Measurements from ENCODE around the gene RHBDL2. TPM values are rescaled to one million over a fixed set of nuclear protein-coding genes. Genes with fewer than 3 reads are reported as not detected.

RHBDL2 gene
- total RNA-seq, 2 donors from 2014 or later, result not detected

DNA sequence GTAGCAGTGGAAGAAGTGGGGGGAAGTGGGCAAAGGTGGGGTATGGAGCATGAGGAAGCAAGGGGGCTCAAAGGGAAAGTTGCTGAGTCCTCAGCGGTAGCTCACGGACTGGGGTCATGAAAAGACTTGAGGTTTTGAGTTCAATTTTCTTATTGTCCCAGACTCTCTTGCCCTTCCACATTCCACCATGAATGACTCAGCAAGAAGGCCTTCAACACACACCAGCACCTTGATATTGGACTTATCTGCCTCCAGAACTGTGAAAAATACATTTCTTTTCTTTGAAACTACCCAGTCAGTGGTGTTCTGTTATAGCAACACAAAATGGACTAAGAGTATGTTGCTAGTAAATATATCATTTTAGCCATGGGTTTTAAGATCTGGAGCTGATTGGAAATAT lies 17.3 kb upstream of the RHBDL2 start:
- no peak overlapping the region for H3K27ac Mint-ChIP-seq
- no peaks in the 10 kb centered on the region for H3K27me3 Mint-ChIP-seq
- no peaks in the 10 kb centered on the region for H3K9me3 ChIP-seq (ENCODE audit: control insufficient read depth, low read length, poor library complexity, severe bottlenecking)
- peaks cover 11% of the 10 kb centered on the region for H3K4me1 Mint-ChIP-seq
- DNase-seq (no peak), ATAC-seq (no peak)
- no peaks in the 10 kb centered on the region for H3K36me3 Mint-ChIP-seq (ENCODE audit: low read depth)
- H3K4me3 Mint-ChIP-seq, result no peak overlapping the region

DNA sequence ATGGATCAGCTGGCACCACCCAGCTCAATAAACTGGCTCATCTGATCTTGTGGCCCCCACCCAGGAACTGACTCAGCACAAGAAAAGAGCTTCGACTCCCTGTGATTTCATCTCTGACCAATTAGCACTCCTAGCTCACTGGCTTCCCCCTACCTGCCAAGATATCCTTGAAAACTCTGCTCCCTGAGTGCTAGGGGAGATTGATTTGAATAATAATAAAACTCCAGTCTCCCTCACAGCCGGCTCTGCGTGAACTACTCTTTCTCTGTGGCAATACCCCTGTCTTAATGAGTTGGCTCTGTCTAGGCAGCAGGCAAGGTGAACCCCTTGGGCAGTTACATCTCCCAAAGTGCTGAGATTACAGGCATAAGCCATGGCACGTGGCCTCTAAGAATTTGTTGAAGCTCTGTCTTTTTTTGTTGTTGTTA lies 11.8 kb upstream of the RHBDL2 start:
- ATAC-seq, result no peak
- Mint-ChIP-seq H3K27ac (no peak overlapping the region), H3K4me3 (no peak overlapping the region)

DNA sequence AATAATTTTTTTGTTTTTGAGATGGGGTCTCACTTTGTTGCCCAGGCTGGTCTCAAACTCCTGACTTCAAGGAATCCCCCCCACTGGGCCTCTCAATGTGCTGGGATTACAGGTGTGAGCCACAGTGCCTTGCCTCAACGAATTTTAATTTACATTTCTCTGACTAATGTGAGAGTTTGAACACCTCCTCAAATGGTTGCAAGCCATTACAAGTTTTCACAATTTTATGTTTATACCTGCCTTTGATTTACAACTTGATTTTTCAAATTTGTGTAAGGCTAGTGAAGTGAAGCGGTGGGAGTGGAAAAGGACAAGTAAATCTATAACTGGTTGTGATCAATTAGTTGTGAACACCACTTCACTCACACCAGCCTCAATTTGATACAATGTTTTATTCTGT lies 8.9 kb upstream of the RHBDL2 start:
- Mint-ChIP-seq H3K27ac (no peak overlapping the region), H3K36me3 (ENCODE audit: low read depth) (no peaks in the 10 kb centered on the region)
- no peak for ATAC-seq

More for the DNA sequence above, 11.8 kb upstream of the RHBDL2 start:
- no peaks in the 10 kb centered on the region for H3K36me3 Mint-ChIP-seq (ENCODE audit: low read depth)
- no peaks in the 10 kb centered on the region for H3K9me3 ChIP-seq (ENCODE audit: control insufficient read depth, low read length, poor library complexity, severe bottlenecking)
- H3K4me1 Mint-ChIP-seq, result peaks cover 7% of the 10 kb centered on the region
- no peaks in the 10 kb centered on the region for H3K27me3 Mint-ChIP-seq
- no peak for DNase-seq

DNA sequence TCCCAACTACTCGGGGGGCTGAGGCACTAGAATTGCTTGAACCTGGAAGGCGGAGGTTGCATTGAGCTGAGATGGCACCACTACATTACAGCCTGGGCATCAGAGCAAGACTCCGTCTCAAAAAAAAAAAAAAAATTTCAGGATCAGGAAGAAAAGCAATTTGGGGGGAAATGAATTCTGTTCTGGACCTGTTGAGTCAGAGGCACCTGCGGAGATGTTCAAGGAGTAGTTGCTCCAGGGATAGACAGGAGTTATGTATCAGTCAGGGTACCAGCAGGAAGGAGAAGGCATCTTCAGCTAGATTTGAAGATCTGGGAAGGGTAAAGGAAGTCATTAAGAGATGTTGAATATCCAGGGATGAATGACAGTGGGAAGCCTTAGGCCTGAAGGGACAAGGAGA lies 2.9 kb upstream of the RHBDL2 start:
- Mint-ChIP-seq H3K27me3 (peaks cover 13% of the 10 kb centered on the region), H3K4me3 (no peak overlapping the region), H3K27ac (no peak overlapping the region), H3K4me1 (peaks cover 5% of the 10 kb centered on the region), H3K36me3 (ENCODE audit: low read depth) (peaks cover 3% of the 10 kb centered on the region)
- DNase-seq (no peak), ATAC-seq (no peak)
- H3K9me3 ChIP-seq (ENCODE audit: control insufficient read depth, low read length, poor library complexity, severe bottlenecking), result no peaks in the 10 kb centered on the region

More for the DNA sequence above, 8.9 kb upstream of the RHBDL2 start:
- H3K9me3 ChIP-seq (ENCODE audit: control insufficient read depth, low read length, poor library complexity, severe bottlenecking), result no peaks in the 10 kb centered on the region
- no peak for DNase-seq
- Mint-ChIP-seq H3K4me3 (no peak overlapping the region), H3K27me3 (no peaks in the 10 kb centered on the region), H3K4me1 (peaks cover 7% of the 10 kb centered on the region)

DNA sequence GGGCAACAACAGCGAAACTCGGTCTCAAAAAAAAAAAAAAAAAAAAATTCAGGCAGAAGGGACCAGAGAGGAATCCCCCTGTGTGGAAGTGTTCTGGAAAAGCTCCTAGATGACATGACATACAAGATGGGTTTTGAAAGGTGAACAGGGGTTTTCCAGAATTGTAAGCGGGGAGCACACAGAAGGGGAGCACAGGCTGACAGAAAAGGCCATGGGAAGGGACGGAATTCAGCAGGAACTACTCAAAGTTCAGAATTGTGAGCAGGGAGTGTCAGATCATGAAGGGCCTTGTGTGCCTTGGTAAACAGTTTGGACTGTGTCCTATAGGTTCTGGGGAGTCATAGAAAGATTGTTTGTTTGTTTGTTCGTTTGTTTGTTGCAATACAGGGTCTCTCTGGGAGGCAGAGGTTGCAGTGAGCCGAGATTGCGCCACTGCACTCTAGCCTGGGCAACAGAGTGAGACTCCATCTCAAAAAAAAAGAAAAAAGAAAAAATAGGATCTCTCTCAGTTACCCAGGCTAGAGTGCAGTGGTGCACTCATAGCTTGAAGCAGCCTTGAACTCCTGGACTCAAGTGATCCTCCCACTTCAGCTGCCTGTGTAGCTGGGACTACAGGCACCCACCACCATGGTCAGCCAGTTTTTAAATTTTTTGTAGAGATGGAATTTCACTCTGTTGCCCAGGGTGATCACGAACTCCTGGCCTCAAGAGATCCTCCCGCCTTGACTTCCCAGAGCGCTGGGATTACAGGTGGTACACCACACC lies 1.2 kb upstream of the RHBDL2 start:
- Mint-ChIP-seq H3K27ac (no peak overlapping the region), H3K4me3 (no peak overlapping the region), H3K27me3 (peaks cover 13% of the 10 kb centered on the region), H3K36me3 (ENCODE audit: low read depth) (peaks cover 3% of the 10 kb centered on the region), H3K4me1 (peaks cover 5% of the 10 kb centered on the region)
- H3K9me3 ChIP-seq (ENCODE audit: control insufficient read depth, low read length, poor library complexity, severe bottlenecking), result no peaks in the 10 kb centered on the region
- ATAC-seq (no peak), DNase-seq (no peak)

DNA sequence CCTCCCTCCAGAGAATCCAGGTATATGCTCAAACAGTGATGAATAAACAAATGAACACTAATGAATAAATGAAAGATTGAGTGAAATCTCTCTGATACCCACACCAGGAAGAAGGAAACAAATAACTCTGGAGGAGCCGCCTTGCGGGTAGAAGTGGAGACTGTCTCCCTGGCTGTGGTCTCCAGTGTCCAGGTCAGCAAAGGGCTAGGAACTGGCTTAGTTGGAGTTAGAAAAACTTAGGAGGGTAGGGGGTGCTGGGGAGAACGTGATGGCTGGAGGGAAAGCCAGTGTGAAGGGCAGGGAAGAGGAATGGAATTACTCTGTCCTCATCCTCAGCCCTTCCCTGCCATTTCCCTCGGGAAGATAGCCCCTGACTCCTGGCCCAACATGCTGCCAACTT lies 537 bp downstream of the RHBDL2 start:
- peaks cover 5% of the 10 kb centered on the region for H3K4me1 Mint-ChIP-seq

DNA sequence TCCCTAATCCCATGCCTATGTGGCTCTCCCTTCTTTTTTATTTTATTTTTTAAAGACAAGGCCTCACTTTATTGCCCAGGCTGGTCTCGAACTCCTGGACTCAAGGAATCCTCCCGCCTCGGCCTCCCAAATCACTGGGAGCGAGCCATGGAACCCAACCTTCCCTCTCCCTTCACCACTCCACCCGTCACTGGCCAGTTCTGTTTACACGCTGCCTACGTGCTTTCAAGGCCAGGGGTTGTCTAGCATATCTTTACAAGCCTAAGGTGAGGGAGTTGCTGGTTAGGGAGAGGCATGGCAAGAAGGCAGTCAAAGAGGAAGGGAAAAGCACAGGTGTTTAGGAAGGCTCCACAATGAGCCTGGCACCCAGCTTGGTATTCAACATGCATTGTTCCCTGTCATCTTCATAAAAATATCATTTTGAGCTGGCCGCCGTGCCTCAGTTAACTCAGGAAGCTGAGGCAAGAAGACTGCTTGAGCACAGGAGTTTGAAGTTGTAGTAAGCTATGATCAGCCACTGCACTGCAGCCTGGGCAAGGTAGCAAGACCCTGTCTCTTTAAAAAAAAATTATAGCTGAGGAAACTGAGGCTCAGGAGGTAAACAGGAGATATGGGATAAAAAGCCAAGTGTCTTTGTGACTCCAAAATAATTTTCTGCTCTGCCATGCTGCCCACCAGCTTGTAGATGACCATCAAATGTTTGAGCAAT lies 1.1 kb downstream of the RHBDL2 start:
- no peaks in the 10 kb centered on the region for H3K9me3 ChIP-seq (ENCODE audit: control insufficient read depth, low read length, poor library complexity, severe bottlenecking)
- H3K4me1 Mint-ChIP-seq, result peaks cover 5% of the 10 kb centered on the region
- peaks cover 3% of the 10 kb centered on the region for H3K36me3 Mint-ChIP-seq (ENCODE audit: low read depth)
- DNase-seq (no peak), ATAC-seq (no peak)
- H3K4me3 Mint-ChIP-seq, result no peak overlapping the region
- no peak overlapping the region for H3K27ac Mint-ChIP-seq
- peaks cover 13% of the 10 kb centered on the region for H3K27me3 Mint-ChIP-seq

More for the DNA sequence above, 537 bp downstream of the RHBDL2 start:
- Mint-ChIP-seq H3K4me3 (no peak overlapping the region), H3K27ac (no peak overlapping the region), H3K27me3 (peaks cover 13% of the 10 kb centered on the region), H3K36me3 (ENCODE audit: low read depth) (peaks cover 3% of the 10 kb centered on the region)
- ATAC-seq (no peak), DNase-seq (no peak)
- H3K9me3 ChIP-seq (ENCODE audit: control insufficient read depth, low read length, poor library complexity, severe bottlenecking), result no peaks in the 10 kb centered on the region

DNA sequence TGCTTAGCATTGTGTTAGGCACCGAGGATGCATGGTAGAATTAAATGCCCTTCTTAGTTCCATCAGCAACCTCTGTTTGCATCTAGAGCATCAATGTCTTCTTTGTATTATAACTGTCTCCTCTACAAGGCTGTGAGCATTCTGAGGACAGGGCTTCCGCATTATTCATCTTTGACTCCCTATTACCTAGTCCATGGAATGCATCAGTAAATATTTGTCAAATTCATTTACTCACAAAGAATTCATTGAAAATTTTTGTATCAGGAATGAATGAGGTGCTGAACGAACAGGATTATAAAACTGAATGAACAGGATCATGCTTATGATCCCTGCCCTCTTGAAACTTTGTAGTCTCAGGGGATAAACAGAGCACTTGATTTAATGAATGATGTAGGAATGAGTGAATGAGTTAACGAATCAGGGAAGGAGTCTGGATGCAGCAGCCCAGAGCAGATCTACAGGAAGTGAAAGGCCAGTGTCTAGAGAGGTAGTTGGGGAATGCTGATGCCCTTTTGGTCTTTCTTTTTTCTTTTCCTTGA lies 2.8 kb downstream of the RHBDL2 start:
- Mint-ChIP-seq H3K36me3 (ENCODE audit: low read depth) (peaks cover 2% of the 10 kb centered on the region), H3K27ac (no peak overlapping the region)
- ATAC-seq, result no peak

DNA sequence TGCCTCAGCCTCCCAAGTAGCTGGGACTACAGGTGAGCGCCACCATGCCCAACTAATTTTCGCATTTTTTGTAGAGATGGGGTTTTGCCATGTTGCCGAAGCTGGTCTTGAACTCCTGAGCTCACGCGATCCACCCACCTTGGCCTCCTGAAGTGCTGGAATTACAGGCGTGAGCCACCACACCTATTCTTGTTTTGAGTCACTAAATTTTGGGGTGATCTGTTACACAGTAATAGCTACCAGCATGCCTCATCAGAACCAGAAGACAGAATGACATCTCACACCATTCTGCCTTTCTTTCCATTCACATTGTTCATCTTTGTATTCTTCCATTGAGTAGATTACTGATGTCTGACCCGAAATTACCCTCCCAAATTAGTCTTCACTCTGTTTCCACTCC lies 9.1 kb downstream of the RHBDL2 start:
- H3K36me3 Mint-ChIP-seq (ENCODE audit: low read depth), result no peaks in the 10 kb centered on the region

More for the DNA sequence above, 2.8 kb downstream of the RHBDL2 start:
- no peaks in the 10 kb centered on the region for H3K9me3 ChIP-seq (ENCODE audit: control insufficient read depth, low read length, poor library complexity, severe bottlenecking)
- DNase-seq, result no peak
- H3K27me3 Mint-ChIP-seq, result peaks cover 13% of the 10 kb centered on the region
- peaks cover 3% of the 10 kb centered on the region for H3K4me1 Mint-ChIP-seq
- H3K4me3 Mint-ChIP-seq, result no peak overlapping the region

DNA sequence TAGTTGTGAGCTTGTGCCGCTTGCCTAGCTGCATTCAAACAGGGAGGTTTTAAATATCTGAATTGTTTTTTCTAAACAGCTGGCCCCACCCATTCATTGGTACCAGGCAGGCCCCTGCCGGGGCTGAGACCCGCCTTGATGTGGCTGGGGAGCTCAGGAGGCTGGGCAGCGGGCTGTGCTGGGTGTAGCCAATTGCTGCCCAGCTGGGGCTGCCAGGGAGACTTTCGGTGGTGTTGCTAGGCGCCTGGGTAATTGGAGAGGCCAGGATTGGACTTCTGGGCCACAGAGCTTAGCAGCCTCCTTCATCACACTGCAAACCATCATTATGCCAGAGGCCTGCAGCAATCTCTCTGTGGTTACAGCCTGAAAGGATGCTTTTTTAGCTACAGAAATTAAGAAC lies 12.2 kb downstream of the RHBDL2 start:
- H3K9me3 ChIP-seq (ENCODE audit: control insufficient read depth, low read length, poor library complexity, severe bottlenecking), result no peaks in the 10 kb centered on the region
- Mint-ChIP-seq H3K4me1 (no peaks in the 10 kb centered on the region), H3K27ac (peak overlapping the region; percentile 8), H3K36me3 (ENCODE audit: low read depth) (no peaks in the 10 kb centered on the region), H3K27me3 (no peaks in the 10 kb centered on the region), H3K4me3 (no peak overlapping the region)
- ATAC-seq, result no peak
- DNase-seq, result no peak

More for the DNA sequence above, 9.1 kb downstream of the RHBDL2 start:
- no peaks in the 10 kb centered on the region for H3K4me1 Mint-ChIP-seq
- no peak for DNase-seq
- H3K27ac Mint-ChIP-seq, result no peak overlapping the region
- no peaks in the 10 kb centered on the region for H3K9me3 ChIP-seq (ENCODE audit: control insufficient read depth, low read length, poor library complexity, severe bottlenecking)
- no peaks in the 10 kb centered on the region for H3K27me3 Mint-ChIP-seq
- ATAC-seq, result no peak
- H3K4me3 Mint-ChIP-seq, result no peak overlapping the region

DNA sequence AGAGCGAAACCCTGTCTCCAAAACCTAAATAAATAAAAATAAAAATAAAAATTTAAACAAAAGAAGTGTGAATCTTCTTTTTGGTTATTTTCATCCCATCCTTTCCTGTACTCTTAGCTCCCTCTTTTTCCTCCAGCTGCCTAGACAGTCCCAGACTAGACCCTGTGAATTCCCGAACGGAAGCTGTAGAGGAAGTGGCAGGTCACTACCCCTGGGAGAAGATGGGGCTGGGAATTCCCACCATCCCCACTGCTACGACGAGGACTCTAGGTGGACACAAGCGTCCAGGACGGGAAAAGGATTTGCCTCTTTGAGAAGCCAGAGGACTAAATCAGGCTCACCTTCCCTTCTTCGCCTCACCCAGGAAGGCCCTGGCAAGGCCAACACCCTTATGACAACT lies 12.6 kb downstream of the RHBDL2 start:
- no peaks in the 10 kb centered on the region for H3K9me3 ChIP-seq (ENCODE audit: control insufficient read depth, low read length, poor library complexity, severe bottlenecking)
- Mint-ChIP-seq H3K4me1 (no peaks in the 10 kb centered on the region), H3K36me3 (ENCODE audit: low read depth) (no peaks in the 10 kb centered on the region), H3K27me3 (no peaks in the 10 kb centered on the region), H3K27ac (no peak overlapping the region), H3K4me3 (no peak overlapping the region)
- ATAC-seq (no peak), DNase-seq (no peak)

DNA sequence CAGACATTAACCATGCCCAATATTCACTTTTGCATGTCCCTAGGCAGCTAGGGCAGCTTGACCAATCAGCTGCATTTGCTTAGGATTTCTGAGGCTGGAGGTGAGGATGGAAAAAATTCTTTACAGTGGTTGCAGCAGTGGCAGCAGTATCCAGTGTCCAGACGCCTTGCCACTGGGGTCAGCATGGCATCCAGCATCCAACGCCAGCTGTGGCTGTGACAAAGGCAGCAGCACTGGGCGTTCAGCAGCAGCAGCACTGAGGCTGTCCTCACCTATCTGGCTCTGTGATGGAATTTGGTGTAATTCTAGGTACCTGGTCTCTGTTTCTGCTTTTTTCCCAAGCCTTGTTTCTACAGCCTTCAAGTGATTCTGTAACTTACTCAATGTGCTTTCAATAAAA lies 15.5 kb downstream of the RHBDL2 start:
- H3K4me1 Mint-ChIP-seq, result no peaks in the 10 kb centered on the region
- no peaks in the 10 kb centered on the region for H3K9me3 ChIP-seq (ENCODE audit: control insufficient read depth, low read length, poor library complexity, severe bottlenecking)
- ATAC-seq, result no peak
- no peak for DNase-seq
- no peak overlapping the region for H3K27ac Mint-ChIP-seq
- no peak overlapping the region for H3K4me3 Mint-ChIP-seq
- H3K27me3 Mint-ChIP-seq, result no peaks in the 10 kb centered on the region
- no peaks in the 10 kb centered on the region for H3K36me3 Mint-ChIP-seq (ENCODE audit: low read depth)

DNA sequence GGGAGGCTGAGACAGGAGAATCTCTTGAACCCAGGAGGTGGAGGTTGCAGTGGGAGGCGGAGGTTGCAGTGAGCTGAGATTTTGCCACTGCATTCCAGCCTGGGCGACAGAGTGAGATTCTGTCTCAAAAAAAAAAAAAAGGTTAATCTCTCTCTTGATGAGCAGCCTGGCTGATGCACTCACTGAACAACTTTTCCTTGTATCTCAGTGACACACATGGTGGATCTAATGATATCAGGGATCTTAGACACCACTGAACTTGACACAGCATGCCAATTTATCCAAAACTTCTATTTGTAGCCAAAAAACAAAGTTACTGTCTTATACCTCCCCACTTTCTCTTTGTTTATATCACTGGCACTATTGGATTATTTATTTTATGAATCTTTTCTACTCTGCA lies 16.2 kb downstream of the RHBDL2 start:
- Mint-ChIP-seq H3K27ac (no peak overlapping the region), H3K27me3 (no peaks in the 10 kb centered on the region), H3K36me3 (ENCODE audit: low read depth) (no peaks in the 10 kb centered on the region), H3K4me3 (no peak overlapping the region), H3K4me1 (no peaks in the 10 kb centered on the region)
- no peak for DNase-seq
- ATAC-seq, result no peak
- H3K9me3 ChIP-seq (ENCODE audit: control insufficient read depth, low read length, poor library complexity, severe bottlenecking), result no peaks in the 10 kb centered on the region
